Hepatocyte (in vitro differentiated cells): ENCODE measurements around the gene ARHGEF10L.

Experiments used
- CTCF ChIP-seq: fragments of 200-600 bp; sonication (generic); IDR thresholded peaks from 2 replicates; pipeline ENCODE4 v1.5.1; 2016; ENCODE audit warnings: antibody characterized with exemption, mild to moderate bottlenecking; ENCODE audit not compliant: poor library complexity
- EZH2 ChIP-seq: fragments of 200-600 bp; sonication (generic); IDR thresholded peaks from 2 replicates; pipeline ENCODE4 v1.6.1; 2016; ENCODE audit warnings: antibody characterized with exemption, mild to moderate bottlenecking, borderline replicate concordance
- EZH2phosphoT487 ChIP-seq: fragments of 200-600 bp; sonication (generic); IDR thresholded peaks from one replicate; pipeline ENCODE4 v1.6.1; 2018; ENCODE audit warnings: antibody characterized with exemption, mild to moderate bottlenecking, low read depth, moderate library complexity; ENCODE audit not compliant: unreplicated experiment, severe bottlenecking

DNA sequence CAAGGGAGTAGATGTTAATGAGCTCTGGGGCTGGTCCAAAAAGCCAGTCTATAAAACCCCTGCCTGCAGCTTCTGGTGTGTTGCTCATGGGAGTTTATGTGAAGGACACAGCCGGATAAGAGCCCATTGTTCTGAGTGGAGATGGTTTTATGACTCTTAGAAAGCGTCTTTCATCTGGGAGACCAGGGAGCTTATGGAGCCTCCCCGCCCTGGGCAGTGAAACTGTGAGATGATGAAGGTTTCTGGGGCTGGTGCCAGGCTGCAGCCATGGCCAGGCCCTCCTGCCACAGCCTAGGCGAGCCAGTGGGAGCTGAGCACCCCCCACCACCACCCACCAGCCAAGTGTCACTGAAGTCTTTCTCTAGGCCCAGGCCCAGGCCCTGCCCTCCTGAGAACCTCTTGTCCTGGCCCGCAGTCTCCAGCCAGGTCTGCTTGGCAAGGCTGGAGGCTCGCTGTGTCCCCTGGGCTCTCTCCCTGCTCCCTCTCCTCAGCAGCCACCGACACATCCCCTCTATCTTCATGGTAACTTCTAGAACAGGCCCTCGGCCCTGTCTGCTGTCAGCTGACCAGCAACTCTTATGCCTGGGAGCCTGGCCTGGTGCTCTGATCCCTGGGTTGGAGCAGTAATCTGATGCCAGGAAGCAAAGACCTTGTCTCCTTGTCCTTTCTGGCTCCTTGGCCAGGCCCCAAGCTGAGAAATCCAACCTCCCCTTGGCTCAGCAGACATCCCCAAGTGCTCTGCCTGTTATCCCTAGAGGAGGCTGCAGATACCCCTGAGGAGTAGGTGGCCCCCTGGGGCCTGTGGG is 7.6 kb upstream of the ARHGEF10L start:
- TF ChIP-seq CTCF = no peak
- no peak for TF ChIP-seq EZH2
- no peak for TF ChIP-seq EZH2phosphoT487
